Stimulated activated naive CD4-positive, alpha-beta T cell treated with Interleukin-2 at 50 U/mL for 16 hours (primary cell): ENCODE results near the gene ACSM6.
"Not testable (repeated sequence)": the region's sequence is repeated elsewhere in the genome, so short reads cannot be mapped to it uniquely, and the experiment has no call there.

Experiments
- DNase-seq: peaks from one replicate; lab custom pipeline; 2025; lab: John Stamatoyannopoulos, UW

ACSM6 gene, protein sequence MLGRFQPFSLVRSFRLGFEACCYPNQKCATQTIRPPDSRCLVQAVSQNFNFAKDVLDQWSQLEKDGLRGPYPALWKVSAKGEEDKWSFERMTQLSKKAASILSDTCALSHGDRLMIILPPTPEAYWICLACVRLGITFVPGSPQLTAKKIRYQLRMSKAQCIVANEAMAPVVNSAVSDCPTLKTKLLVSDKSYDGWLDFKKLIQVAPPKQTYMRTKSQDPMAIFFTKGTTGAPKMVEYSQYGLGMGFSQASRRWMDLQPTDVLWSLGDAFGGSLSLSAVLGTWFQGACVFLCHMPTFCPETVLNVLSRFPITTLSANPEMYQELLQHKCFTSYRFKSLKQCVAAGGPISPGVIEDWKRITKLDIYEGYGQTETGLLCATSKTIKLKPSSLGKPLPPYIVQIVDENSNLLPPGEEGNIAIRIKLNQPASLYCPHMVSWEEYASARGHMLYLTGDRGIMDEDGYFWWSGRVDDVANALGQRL

DNA sequence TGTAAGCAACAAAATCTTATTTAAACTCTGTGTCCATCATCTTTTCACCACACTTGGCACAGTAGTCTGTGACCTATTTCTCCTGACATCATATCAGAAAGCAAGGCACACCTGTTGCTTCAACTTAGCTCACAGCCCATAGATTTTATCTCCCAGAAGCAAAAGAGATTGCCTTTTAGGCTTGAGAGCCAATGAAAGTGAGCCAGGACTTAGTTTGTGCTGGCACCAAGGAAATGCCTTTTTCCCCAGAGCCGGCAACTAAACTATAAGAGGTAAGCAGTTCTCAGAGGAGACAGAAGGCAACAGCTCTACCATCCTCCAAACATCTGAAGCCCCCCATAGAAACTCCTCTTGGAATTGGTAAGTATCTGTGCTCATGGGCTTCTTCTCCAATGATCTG, at the start of gene ACSM6:
ACSM6 (plus strand) TSS at position 295 of the 400 bp plus-strand sequence. CDS start 248 bp downstream, outside the sequence.
- DNase-seq: no peak

DNA sequence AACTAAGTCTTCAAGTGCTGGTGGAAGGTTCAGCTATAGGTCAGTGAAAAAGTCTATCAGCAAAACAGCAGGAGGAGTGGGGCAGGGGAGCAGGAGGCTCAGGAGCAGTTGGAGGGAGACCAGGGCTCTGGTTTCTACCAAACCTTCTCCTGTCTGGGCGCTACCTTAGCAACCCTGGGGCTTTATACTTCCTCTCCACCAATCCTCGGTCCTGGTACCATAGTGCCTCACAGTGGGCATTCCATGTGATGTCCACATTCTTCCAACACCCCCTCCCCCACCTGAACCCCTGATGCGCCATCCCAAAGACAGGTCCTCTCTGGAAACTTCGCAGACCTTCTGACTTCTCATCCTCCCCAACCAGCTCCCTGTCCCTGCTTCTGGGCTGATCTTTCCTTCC, 25.3 kb upstream of the ACSM6 start:
- DNase-seq: no peak

DNA sequence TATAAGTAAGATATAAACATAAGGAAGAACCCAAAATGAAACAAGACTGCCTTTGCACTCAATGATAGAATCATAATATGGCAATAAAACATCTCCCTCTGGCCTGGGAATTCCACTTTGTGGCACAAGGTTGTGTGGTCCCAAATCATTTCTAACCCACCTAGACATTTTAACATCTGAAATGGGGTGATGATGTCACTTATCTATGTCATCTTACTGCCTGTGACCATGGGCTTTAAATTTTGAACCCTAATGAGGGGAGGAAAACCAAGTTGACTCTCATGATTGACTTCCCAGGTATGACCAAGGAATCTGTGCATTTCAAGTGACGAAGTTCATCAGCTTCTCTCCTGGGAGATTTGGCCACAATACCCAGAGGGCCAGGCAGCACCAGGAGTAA, 24.5 kb upstream of the ACSM6 start:
- no peak for DNase-seq

DNA sequence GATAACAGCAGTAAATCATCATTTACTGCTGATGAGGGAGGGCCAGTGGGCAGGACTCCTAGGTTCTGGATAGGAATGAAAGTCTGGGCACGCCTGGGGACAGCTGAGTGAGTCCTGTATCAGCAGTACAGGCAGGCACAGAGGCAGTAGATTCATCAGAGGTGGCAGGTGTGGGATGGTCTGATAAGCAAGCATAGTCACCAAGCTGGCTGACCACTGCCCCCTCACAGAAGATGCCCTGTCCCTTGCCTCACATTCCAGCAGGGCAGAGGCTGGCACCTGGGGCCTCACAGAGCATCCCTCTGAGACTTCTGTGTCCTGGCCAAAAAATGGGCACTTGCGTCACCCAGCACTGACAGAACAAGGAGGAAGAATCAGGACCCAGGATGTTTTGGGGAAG, 23.2 kb upstream of the ACSM6 start:
- DNase-seq: no peak

DNA sequence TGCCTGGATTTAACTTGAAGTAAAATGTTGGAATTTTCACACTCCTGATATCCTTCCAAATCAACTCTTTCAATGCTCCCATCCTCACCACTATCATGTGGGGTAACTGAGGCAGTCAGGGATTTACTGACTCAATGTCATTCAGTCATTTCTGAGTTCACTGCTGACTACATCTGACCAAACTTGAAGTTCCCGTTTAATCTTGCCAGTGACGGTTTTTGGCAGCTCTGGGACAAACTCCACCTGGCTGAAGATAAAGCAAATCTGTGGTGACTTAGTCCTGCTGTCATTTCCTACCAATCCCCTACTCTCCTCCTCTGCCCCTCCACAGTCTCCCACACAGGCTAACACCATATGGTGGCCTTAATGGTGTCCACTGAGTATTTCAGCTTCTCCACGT, 22.7 kb upstream of the ACSM6 start:
- no peak for DNase-seq

DNA sequence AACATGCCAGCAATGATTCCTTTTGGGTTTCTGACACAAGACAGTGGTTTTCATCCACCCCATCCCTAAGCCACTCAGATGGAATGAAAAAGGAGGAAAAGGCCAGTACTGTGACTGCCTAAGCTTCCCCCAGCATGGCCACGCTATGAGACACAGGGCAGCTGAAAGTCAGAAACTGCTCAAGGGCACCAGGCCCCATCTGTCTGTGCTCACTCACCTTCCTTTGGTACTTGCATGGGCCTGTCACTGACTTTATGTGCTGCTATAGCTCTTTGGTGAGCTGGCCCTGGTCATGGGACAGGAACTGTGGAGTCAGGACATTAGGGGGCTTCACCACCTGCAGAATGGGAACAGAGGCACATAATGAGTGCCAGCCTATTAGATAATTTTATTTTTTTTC, 21.2 kb upstream of the ACSM6 start:
- DNase-seq: no peak

DNA sequence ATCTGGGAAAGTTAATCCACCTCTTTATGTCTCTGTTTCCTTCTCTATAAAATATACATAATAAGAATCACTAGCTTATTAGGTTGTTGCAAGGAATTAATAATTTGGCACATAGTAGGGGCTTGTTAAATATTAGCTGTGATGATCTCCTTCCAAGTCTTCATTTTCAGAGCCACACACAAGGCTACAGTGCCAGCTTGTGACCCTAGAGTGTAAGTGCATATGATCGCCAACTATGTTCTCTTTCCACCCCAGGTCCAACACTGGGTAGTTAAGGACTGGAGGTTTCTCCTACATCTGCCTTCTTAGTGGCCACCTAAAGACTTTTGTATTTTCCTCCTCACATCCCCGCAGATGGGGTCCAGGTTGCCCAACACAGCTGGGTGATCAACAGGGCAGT, 17.9 kb upstream of the ACSM6 start:
- no peak for DNase-seq

DNA sequence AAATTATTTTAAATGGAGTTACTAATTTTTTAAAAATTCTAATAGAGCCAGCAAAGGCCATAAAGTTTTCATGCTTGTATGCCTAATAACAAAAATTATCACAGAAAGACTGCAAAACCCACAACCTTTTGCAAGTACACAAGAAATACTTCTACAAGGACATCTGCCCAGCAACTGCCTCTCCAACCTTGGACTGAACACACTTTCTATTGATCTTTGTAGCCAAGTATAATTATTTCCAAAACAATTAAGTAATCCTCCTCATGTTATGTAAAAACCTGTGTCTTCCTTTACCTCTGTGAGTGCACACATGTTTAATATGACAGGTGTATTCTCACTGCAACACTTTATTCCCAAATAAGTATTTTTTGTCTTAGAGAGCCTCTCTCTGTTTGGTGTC, 16.6 kb upstream of the ACSM6 start:
- no peak for DNase-seq

DNA sequence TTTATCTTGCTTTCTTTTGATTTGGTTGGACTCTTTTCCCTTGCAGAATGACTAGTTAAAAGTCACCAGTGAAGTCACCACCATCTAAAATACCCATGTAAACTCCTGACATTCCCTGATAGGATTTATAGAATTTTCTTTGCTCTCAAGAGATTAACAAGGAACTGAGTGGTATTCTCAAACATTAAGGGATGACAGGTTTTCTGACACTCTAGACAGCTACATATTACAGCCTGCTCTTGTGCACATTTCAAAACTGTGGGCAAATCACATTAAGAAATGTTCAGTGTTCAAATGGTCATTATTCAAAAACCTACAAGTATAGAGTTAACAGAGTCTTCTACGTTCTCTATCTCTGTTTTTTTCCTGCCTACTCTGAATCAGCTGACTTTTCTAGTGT, 15.8 kb upstream of the ACSM6 start:
- no peak for DNase-seq

DNA sequence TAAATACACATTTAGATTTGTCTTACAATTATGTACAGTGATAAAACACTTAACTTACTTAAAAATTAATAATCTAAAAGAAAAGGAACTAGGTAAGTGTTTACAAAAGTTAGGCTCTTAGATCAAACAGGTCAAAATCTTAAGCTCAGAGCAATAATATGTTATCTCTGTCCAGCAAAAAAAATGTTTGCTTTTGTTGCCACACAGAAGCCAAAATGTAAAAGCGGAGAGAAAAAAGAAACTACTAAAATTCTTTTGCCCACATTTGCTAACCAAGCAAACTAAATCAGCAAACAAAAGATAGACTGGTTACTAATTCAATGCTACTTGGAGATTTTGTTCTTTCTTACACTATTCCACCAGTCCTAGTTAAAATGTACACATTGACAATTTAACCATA, 15.2 kb upstream of the ACSM6 start:
- DNase-seq: no peak

DNA sequence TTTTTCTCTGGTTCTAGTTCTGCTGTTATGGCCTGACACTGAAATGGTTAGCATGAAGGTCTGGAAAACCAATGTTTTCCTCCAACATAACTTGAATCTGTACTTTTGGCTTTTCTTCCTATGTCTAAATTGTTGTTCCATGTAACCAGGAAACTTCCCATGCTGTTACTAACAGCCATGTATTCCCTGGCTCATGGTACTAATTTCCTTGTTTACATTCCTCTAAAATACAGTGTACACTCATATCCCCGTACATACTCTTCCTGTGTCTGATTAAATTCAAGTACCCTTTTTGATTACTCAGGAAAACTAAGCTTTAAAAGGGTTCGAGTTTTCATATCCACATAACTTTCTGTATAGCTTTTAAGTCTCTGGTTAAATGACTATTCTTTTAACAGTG, 12.3 kb upstream of the ACSM6 start:
- no peak for DNase-seq

DNA sequence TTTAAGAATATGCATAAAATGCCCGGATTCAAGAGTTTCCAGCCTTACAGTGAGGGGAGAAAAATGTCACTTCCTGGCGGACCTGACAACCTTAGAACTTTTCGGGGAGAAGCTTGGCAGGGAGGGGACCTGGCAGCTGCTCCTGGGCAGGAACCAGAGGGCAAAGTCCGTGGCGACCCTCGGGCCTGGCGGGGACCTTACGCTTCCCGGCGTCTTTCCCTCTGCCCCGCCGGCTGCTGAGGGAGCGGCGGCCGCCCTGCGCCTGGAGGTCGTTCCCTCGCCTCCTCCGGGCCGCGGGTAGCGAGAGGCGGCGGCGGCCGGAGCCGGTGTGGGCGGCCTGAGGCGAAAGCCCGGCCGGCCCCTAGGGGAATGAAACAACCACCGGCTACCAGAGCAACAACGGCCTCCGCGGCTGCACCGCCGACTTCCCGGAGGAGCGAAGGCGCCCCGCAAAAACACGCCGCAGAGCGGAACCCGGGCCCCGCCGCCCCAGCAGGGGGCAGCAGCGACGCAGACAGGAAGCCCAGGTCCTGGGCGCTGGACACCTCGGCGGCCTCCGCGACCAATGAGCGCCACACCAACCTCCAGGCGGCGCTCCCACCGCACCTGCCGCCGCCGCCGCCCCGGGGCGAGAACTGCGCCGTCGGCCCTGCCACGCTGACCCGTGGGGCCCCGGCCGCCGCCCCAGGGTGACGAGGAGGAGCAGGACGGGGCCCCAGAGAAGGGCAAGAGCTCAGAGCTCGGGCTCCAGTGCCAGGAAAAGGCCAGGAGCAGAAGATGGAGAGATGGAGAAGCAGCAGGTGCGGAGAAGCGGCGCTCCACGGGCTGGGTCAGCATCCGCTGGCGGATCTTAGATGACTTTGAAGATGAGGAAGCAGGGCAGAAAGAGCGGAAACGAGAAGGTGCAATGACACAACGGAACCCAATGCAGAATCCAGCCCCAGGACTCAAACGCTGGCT, 10.5 kb upstream of the ACSM6 start:
- no peak for DNase-seq

DNA sequence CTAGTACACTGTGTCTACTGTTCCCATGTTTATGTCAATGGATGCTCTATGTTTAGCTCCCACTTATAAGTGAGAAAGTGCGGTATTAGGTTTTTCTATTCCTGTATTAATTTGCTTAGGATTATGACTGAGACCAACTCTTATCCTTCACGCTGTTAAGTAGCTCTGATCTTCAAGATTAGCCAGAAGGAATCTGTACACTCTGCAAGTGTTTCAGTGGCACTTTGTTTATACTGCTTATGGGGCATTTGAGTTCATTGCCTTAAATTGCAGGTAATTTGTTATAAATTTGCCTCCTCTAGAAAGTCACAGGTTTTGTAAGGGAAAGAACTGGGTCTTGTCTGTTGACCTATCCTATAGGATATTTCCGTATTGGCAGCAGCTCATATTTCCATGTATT, 6.4 kb upstream of the ACSM6 start:
- DNase-seq: no peak

DNA sequence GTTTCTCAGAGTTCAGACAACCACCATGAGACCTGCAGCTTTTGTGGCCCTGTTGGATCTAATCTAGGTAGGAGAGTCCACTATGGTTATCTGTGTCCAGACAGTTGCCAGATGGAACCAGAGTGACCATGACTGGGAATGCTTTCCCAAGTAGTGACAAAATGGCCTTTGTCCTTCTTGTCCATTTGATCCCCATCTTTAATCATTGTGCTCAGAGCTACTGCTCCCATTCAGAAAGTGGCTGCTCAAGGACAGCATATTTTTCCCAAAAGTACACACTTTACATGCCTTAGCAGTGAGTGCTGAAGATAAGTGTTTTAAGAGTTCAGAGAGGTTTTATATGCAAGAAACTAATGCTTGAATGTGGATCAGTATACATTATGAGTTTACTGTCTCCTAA, 5.4 kb upstream of the ACSM6 start:
- DNase-seq: no peak

DNA sequence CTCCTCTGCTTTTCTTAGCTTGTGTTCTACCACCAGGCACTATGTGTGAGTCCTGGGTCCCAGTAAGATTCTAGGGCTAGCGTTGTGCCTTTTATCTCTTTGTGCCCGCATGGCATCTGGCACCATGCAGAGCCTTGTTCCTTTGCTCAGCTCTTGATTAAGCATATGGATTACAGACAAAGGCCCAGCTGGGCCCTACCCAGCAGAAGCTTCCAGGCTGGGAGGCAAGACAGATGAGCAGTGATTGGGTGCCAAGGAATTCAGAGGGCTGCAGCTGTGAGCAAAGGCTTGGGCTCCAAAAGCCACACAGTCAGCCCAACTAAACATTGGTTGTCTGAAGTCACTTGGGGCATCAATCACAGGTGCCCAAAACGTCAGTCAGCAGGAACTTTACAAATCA, 2.0 kb downstream of the ACSM6 start:
- no peak for DNase-seq

DNA sequence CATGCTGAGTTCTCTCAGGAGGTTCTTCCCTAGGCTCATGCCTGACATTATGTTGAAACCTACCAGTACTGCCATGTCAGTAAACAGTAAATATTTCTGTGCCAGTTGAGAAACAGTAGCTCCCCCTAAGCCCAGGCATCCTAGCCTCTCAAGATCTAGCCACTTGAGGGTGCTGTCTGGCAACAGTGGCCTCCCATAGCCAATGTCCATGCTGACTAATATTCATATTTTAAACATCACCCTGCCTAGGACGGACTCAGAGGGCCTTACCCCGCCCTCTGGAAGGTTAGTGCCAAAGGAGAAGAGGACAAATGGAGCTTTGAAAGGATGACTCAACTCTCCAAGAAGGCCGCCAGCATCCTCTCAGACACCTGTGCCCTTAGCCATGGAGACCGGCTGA, 7.7 kb downstream of the ACSM6 start:
- no peak for DNase-seq

DNA sequence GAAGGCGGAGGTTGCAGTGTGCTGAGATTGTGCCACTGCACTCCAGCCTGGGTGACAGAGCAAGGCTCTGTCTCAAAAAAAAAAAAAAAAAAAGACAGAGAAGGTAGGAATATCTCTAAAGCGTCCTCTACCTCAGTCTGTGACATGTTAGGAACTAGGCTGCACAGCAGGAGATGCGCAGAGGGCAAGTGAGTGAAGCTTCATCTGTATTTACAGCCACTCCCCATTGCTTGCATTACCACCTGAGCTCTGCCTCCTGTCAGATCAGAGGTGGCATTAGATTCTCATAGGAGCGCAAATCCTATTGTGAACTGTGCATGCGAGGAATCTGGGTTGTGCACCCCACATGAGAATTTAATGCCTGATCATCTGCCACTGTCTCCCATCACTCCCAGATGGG, 8.8 kb downstream of the ACSM6 start:
- DNase-seq: not testable (repeated sequence)

DNA sequence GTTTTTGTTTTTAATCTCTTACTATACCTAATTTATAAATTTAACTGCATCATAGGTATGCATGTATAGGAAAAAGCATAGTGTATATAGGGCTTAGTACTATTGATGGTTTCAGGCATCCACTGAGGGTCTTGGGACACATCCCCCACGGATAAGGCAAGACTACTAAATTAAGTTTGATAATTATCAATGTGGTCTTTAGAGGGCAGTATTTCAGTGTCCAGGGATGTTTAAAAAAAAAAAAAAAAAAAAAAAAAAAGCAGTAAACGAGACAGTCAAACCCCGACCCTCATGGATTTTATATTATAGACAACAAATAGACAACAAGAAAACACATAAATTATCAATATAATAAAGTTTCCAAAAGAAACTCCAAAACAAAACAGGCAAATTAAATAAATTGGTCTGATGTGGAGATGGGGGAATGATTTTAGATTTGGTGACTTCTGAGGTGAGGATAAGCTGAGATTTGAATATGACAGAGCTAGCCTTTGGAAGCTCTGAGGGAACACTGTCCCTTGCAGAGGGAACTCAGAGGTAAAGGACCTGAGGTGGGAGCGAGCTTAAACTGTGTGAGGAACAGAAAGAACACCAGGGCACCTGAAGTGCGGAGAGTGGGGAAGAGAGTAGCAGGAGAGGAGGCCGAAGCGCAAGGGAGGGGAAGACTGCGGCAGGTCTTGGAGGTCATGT, 14.8 kb downstream of the ACSM6 start:
- DNase-seq: no peak

DNA sequence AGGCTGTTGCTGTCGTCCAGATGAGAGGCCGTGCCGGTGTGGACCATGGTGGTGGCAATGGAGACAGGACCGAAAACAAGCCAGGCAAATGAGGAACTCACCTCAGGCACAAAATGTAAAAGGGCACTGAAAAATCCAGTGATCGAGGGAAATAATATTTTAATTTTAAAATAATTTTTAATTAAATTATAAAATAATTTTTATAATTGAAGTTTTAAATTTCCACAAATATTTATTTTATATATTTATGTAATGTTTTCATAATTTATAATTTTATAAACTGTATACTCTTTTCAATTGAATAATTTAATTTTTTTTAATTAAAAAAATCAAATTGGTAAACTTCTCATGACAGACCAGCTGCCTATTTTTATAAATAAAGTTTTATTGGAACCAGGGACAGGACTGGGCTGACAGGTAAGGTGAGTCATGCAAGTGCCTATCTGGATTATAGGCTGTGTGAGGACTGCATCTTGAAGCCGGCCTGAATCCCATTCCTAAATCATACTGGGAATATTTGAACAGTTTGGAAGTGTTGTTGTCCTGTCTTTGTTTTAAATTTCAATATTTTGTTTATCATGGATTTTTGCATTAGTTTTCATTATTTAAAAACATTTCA, 15.6 kb downstream of the ACSM6 start:
- no peak for DNase-seq

DNA sequence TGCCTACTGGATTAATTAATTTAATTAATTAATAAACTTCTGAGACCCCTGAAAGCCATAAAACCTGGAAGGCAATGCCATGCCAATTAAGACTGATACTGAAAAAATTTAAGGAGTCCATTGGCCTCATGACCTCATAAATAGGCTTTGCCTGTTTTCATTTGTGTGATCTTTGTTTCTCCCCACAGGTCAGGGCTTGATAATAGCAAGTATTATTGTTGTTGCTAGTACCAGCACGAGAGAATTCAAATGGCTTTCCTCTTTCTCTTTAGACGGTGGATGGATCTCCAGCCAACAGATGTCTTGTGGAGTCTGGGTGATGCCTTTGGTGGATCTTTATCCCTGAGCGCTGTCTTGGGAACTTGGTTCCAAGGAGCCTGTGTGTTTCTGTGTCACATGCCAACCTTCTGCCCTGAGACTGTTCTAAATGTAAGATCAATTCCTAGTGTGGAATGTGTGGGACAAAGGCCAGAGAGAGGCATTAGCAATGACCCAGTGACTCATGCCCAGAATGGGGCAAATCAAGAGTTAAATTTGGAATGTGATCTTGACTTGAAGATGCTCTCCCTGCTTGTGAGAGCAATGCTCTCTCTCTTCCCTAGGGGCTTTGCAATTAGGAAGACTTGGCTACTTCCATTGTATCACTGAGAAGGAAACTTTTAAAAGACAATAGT, 17.7 kb downstream of the ACSM6 start:
- no peak for DNase-seq

DNA sequence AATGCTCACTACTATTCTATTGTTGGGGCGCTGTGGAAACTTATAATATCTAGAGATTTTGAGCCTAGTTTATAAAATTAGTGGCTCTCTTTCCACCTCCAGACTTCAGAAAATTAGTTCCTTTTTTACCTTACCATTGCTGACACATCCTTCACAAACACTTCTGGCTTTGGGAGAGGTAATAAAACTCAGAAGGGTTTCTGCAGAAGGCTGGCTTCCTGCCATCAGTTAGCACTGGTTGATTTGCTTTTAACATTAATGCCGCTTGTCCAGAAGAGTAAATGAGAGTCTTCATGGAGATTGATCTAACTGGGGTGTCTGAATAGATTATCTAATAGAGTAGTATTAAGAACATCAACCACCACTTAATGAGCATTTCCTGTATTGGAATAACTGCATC, 20.3 kb downstream of the ACSM6 start:
- DNase-seq: no peak
